Sigmoid colon (tissue), 4 donors: ENCODE results near the gene VPS18.

ENCODE experiments used
- EP300 ChIP-seq, 4 donors: sonication (generic); formaldehyde crosslinking; IDR thresholded peaks; one replicate each; pipeline ENCODE4 v1.6.1; 2017; ENCODE audit warnings: antibody characterized with exemption in 4 of 4
- POLR2AphosphoS5 ChIP-seq, 4 donors: sonication (generic); formaldehyde crosslinking; IDR thresholded peaks; one replicate each; pipeline ENCODE4 v1.6.1; 2017; ENCODE audit warnings: antibody characterized with exemption in 4 of 4
- TF ChIP-seq, protein P1 (sequence below), 4 experiments: fragments of 450-650 bp in 3 of 4; fragments of 200-600 bp in 1 of 4; IDR thresholded peaks; one replicate each; pipeline ENCODE4 v1.5.1; 2016 to 2019; ENCODE audit warnings: antibody characterized with exemption in 4 of 4, mild to moderate bottlenecking in 3 of 4, moderate library complexity in 2 of 4

DNA sequence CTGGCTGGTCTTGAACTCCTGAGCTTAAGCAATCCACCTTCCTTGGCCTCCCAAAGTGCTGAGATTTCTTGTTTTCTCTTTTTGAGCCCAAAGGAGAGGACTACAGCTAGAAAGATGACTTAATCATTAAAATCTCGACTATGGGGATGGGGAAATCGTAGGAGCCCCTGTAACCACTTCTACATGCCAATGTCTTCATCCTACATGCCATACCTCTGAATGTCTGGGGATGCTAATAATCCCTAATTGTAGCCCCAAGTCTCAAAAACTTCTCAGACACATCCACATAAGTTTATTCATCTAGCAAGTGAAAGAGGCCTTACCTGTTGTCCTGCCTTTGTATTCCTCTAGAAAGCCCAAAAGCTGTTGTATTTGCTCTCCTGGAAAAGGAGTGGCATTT is 16.6 kb upstream of the VPS18 start:
- no peak for TF ChIP-seq EP300 (IDR thresholded peaks at IDR 0.05)
- TF ChIP-seq, protein P1, sequence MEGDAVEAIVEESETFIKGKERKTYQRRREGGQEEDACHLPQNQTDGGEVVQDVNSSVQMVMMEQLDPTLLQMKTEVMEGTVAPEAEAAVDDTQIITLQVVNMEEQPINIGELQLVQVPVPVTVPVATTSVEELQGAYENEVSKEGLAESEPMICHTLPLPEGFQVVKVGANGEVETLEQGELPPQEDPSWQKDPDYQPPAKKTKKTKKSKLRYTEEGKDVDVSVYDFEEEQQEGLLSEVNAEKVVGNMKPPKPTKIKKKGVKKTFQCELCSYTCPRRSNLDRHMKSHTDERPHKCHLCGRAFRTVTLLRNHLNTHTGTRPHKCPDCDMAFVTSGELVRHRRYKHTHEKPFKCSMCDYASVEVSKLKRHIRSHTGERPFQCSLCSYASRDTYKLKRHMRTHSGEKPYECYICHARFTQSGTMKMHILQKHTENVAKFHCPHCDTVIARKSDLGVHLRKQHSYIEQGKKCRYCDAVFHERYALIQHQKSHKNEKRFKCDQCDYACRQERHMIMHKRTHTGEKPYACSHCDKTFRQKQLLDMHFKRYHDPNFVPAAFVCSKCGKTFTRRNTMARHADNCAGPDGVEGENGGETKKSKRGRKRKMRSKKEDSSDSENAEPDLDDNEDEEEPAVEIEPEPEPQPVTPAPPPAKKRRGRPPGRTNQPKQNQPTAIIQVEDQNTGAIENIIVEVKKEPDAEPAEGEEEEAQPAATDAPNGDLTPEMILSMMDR (IDR thresholded peaks at IDR 0.05): no peak
- no peak for TF ChIP-seq POLR2AphosphoS5 (IDR thresholded peaks at IDR 0.05)
